H1 (cell line): Measurements from ENCODE around the gene DIP2C. TPM values are rescaled to one million over a fixed set of nuclear protein-coding genes. Genes with fewer than 3 reads are reported as not detected.

Experiments
- CTCF ChIA-PET: fragments of 300-600 bp; sonication (Branson Sonifier 250); formaldehyde crosslinking; loops from one replicate; lab custom pipeline; 2021; ENCODE audit not compliant: partially characterized antibody; lab: Charles Lee
- POLR2A ChIA-PET: fragments of 300-600 bp; sonication (Branson Sonifier 250); formaldehyde crosslinking; loops from one replicate; lab custom pipeline; 2021; ENCODE audit warnings: inconsistent platforms; ENCODE audit not compliant: partially characterized antibody; lab: Charles Lee
- DNase-seq, 2 experiments: peaks; one replicate each; pipeline versions ENCODE4 v3.0.0 to v3.0.0-alpha.2; 2010 to 2022; ENCODE audit warnings: low spot score in 2 of 2, low read depth in 1 of 2, mixed read lengths in 1 of 2
- FAIRE-seq: peaks from 2 replicates; lab custom pipeline; 2011; peaks lifted over from hg19 to GRCh38; lab: Jason Lieb, UNC
- H2AFZ ChIP-seq: 2 replicates; pipeline ENCODE4 v1.8.1; 2012; ENCODE audit warnings: low read length, inconsistent platforms
- H2AK5ac ChIP-seq: 2 replicates; pipeline ENCODE4 v1.6.1; 2013; ENCODE audit warnings: low read depth, low read length
- H2BK120ac ChIP-seq: replicated peaks from 2 replicates; pipeline ENCODE3; 2013; ENCODE audit warnings: low read depth, low read length, inconsistent platforms
- H2BK12ac ChIP-seq: 2 replicates; pipeline ENCODE4 v1.6.1; 2013; ENCODE audit warnings: low read depth, low read length
- H2BK15ac ChIP-seq: 2 replicates; pipeline ENCODE4 v1.6.1; 2013; ENCODE audit warnings: low read length
- H2BK20ac ChIP-seq: 2 replicates; pipeline ENCODE4 v1.6.1; 2013; ENCODE audit warnings: low read length
- H2BK5ac ChIP-seq: 2 replicates; pipeline ENCODE4 v1.6.1; 2013; ENCODE audit warnings: low read depth, low read length
- H3K14ac ChIP-seq: 2 replicates; pipeline ENCODE4 v1.6.1; 2013; ENCODE audit warnings: inconsistent platforms; ENCODE audit not compliant: insufficient read length
- H3K18ac ChIP-seq: 2 replicates; pipeline ENCODE4 v1.6.1; 2013; ENCODE audit warnings: low read length; ENCODE audit errors: extremely low read depth
- H3K23ac ChIP-seq: 2 replicates; pipeline ENCODE4 v1.6.1; 2013; ENCODE audit warnings: inconsistent platforms; ENCODE audit not compliant: insufficient read length
- H3K23me2 ChIP-seq: 2 replicates; pipeline ENCODE4 v1.6.1; 2013; ENCODE audit warnings: low read depth, low read length
- H3K27ac ChIP-seq: 2 replicates; pipeline ENCODE4 v1.6.1; 2011; ENCODE audit warnings: low read depth, low read length, inconsistent platforms
- H3K27me3 ChIP-seq, 4 experiments: replicated peaks in 1 of 4; 1 replicate in 1 of 4; 2 replicates in 3 of 4; pipeline versions ENCODE4 v1.6.1 to v1.8.1; 2011 to 2013; ENCODE audit warnings: low read length in 3 of 4, mild to moderate bottlenecking in 3 of 4, inconsistent platforms in 2 of 4, mixed read lengths in 2 of 4, moderate library complexity in 1 of 4; ENCODE audit not compliant: control insufficient read depth in 3 of 4, insufficient read depth in 3 of 4; ENCODE audit errors: extremely low read depth in 1 of 4
- H3K36me3 ChIP-seq, 4 experiments: 2 replicates each; pipeline versions ENCODE4 v1.6.1 to v1.8.1; 2011 to 2013; ENCODE audit warnings: mild to moderate bottlenecking in 4 of 4, low read length in 3 of 4, moderate library complexity in 2 of 4, control low read depth in 1 of 4, inconsistent platforms in 1 of 4; ENCODE audit not compliant: insufficient read depth in 4 of 4, control insufficient read depth in 2 of 4
- H3K4ac ChIP-seq: replicated peaks from 2 replicates; pipeline ENCODE3; 2013; ENCODE audit warnings: low read length, low read depth, mixed read lengths, inconsistent platforms; ENCODE audit not compliant: insufficient read length
- H3K4me1 ChIP-seq, 4 experiments: replicated peaks in 1 of 4; 1 replicate in 1 of 4; 2 replicates in 3 of 4; pipeline versions ENCODE4 v1.6.1 to v1.8.1; 2011 to 2013; ENCODE audit warnings: low read length in 3 of 4, inconsistent platforms in 2 of 4, mixed read lengths in 1 of 4; ENCODE audit not compliant: insufficient read depth in 4 of 4, control insufficient read depth in 3 of 4
- H3K4me2 ChIP-seq, 2 experiments: 2 replicates each; pipeline versions ENCODE4 v1.6.1 to v1.8.1; 2011 to 2013; ENCODE audit warnings: low read depth in 2 of 2, low read length in 2 of 2, control low read depth in 1 of 2, inconsistent platforms in 1 of 2, mild to moderate bottlenecking in 1 of 2; ENCODE audit not compliant: insufficient read depth in 1 of 2
- H3K4me3 ChIP-seq, 4 experiments: fragments of 200-600, 300-600 bp in 1 of 4; sonication (generic), shearing (Covaris generic), sonication (Bioruptor Twin) in 1 of 4; 2 replicates each; pipeline versions ENCODE4 v1.5.1 to v1.8.1; 2011 to 2016; ENCODE audit warnings: low read length in 4 of 4, low read depth in 3 of 4, control low read depth in 2 of 4, inconsistent platforms in 2 of 4, mild to moderate bottlenecking in 2 of 4, mixed read lengths in 1 of 4, moderate library complexity in 1 of 4; ENCODE audit not compliant: insufficient read depth in 2 of 4; ENCODE audit errors: extremely low read depth in 1 of 4
- H3K56ac ChIP-seq: replicated peaks from 2 replicates; pipeline ENCODE3; 2013; ENCODE audit warnings: low read depth, mild to moderate bottlenecking, mixed read lengths, low read length, inconsistent platforms; ENCODE audit not compliant: insufficient read length
- H3K79me1 ChIP-seq: 2 replicates; pipeline ENCODE4 v1.6.1; 2013; ENCODE audit warnings: low read depth, low read length, control low read depth
- H3K79me2 ChIP-seq, 2 experiments: 2 replicates each; pipeline versions ENCODE4 v1.6.1 to v1.8.1; 2012 to 2013; ENCODE audit warnings: low read length in 2 of 2, mild to moderate bottlenecking in 2 of 2, inconsistent platforms in 1 of 2; ENCODE audit not compliant: insufficient read depth in 2 of 2, control insufficient read depth in 1 of 2
- H3K9ac ChIP-seq, 4 experiments: replicated peaks in 1 of 4; 1 replicate in 1 of 4; 2 replicates in 3 of 4; pipeline versions ENCODE4 v1.6.1 to v1.8.1; 2011 to 2013; ENCODE audit warnings: low read depth in 3 of 4, low read length in 3 of 4, control low read depth in 2 of 4, mild to moderate bottlenecking in 2 of 4, moderate library complexity in 2 of 4, inconsistent platforms in 1 of 4; ENCODE audit errors: extremely low read depth in 1 of 4
- H3K9me3 ChIP-seq, 2 experiments: 2 replicates each; pipeline versions ENCODE4 v1.6.1 to v1.8.1; 2012 to 2013; ENCODE audit warnings: mild to moderate bottlenecking in 2 of 2, moderate library complexity in 2 of 2, control low read depth in 1 of 2, inconsistent platforms in 1 of 2, low read depth in 1 of 2, low read length in 1 of 2, mixed read lengths in 1 of 2; ENCODE audit not compliant: insufficient read depth in 2 of 2
- H4K20me1 ChIP-seq, 2 experiments: replicated peaks in 1 of 2; 2 replicates each; pipeline versions ENCODE3 to v1.8.1; 2011 to 2013; ENCODE audit warnings: inconsistent platforms in 2 of 2, low read length in 2 of 2, mild to moderate bottlenecking in 1 of 2; ENCODE audit not compliant: insufficient read depth in 2 of 2, control insufficient read depth in 1 of 2
- H4K5ac ChIP-seq: 2 replicates; pipeline ENCODE4 v1.6.1; 2013; ENCODE audit warnings: low read length, low read depth, mixed read lengths, inconsistent platforms; ENCODE audit not compliant: insufficient read length
- H4K8ac ChIP-seq: 2 replicates; pipeline ENCODE4 v1.8.0; 2013; ENCODE audit warnings: mild to moderate bottlenecking, moderate library complexity, low read length, inconsistent platforms; ENCODE audit not compliant: insufficient read depth; ENCODE audit errors: extremely low read depth
- H4K91ac ChIP-seq: replicated peaks from 2 replicates; pipeline ENCODE3; 2013; ENCODE audit warnings: low read length, mixed read lengths, inconsistent platforms; ENCODE audit not compliant: insufficient read length
- CHD1 ChIP-seq: IDR thresholded peaks from 2 replicates; pipeline ENCODE4 v1.6.1; 2012; ENCODE audit warnings: low read depth, low read length, improper control_type of control experiment
- CHD2 ChIP-seq: IDR thresholded peaks from 2 replicates; pipeline ENCODE4 v1.6.1; 2012; ENCODE audit warnings: low read length, improper control_type of control experiment
- CTBP2 ChIP-seq: IDR thresholded peaks from 2 replicates; pipeline ENCODE4 v1.7.0; 2011; ENCODE audit warnings: borderline replicate concordance, mild to moderate bottlenecking, moderate library complexity, mixed read lengths, low read length; ENCODE audit not compliant: insufficient read depth, insufficient read length
- EP300 ChIP-seq, 2 experiments: IDR thresholded peaks; 1 replicate in 1 of 2; 2 replicates in 1 of 2; pipeline ENCODE4 v1.6.1; 2011 to 2012; ENCODE audit warnings: low read depth in 2 of 2, low read length in 2 of 2, mild to moderate bottlenecking in 2 of 2, borderline replicate concordance in 1 of 2, inconsistent platforms in 1 of 2, moderate library complexity in 1 of 2
- JUND ChIP-seq: IDR thresholded peaks from 2 replicates; pipeline ENCODE4 v1.6.1; 2011; ENCODE audit warnings: mild to moderate bottlenecking, improper control_type of control experiment, low read length
- NANOG ChIP-seq: IDR thresholded peaks from 2 replicates; pipeline ENCODE4 v1.6.1; 2011; ENCODE audit warnings: low read length, low read depth, mild to moderate bottlenecking, inconsistent platforms; ENCODE audit not compliant: insufficient read depth, poor library complexity, severe bottlenecking
- POU5F1 ChIP-seq: IDR thresholded peaks from 2 replicates; pipeline ENCODE4 v1.6.1; 2011; ENCODE audit warnings: low read depth, mild to moderate bottlenecking, low read length, moderate library complexity
- RFX5 ChIP-seq: IDR thresholded peaks from 2 replicates; pipeline ENCODE4 v1.6.1; 2011; ENCODE audit warnings: low read depth, low read length, improper control_type of control experiment, borderline replicate concordance
- RNF2 ChIP-seq: fragments of 200-900, 300-1000 bp; sonication (generic); IDR thresholded peaks from 2 replicates; pipeline ENCODE4 v1.7.1; 2016; ENCODE audit warnings: borderline replicate concordance, low read depth, mild to moderate bottlenecking, antibody characterized with exemption, low read length; ENCODE audit not compliant: poor library complexity, severe bottlenecking; ENCODE audit errors: missing control alignments
- SIX5 ChIP-seq: IDR thresholded peaks from 2 replicates; pipeline ENCODE4 v1.6.1; 2011; ENCODE audit warnings: mild to moderate bottlenecking, low read depth, low read length
- WGBS, 2 experiments: shearing (Covaris generic) in 1 of 2; methylation state at CpG; one replicate each; pipeline versions ENCODE4 v1.1.6 to v1.1.7; 2013 to 2015; ENCODE audit warnings: low lambda C conversion rate in 2 of 2, mixed read lengths in 2 of 2, inconsistent platforms in 1 of 2, low coverage in 1 of 2, missing lambda C conversion rate in 1 of 2; ENCODE audit not compliant: insufficient replicate concordance in 2 of 2, insufficient coverage in 1 of 2, insufficient read length in 1 of 2; ENCODE audit errors: extremely low coverage in 1 of 2, missing lambda C conversion rate in 1 of 2; 5-methylcytosine and 5-hydroxymethylcytosine counted together
- polyA plus RNA-seq, 7 experiments: library from polyadenylated mRNA; depleted of rRNA in 3 of 7; stranded (reverse) in 5 of 7; unstranded in 2 of 7; fragments of >200 nt in 5 of 7; fragments of 200-250 nt in 2 of 7; gene quantifications; 1 replicate in 5 of 7; 2 replicates in 1 of 7; 4 replicates in 1 of 7; pipeline versions ENCODE4 v1.2.1 to v1.2.3, GENCODE V29; 2011 to 2013; ENCODE audit warnings: missing spikeins in 2 of 7, mixed read lengths in 2 of 7
- total RNA-seq: library from RNA; stranded (reverse); fragmentation: NEBNext Ultra II Directional; extraction: Animal tissue kit (Norgen Biotek cat#: 25700); gene quantifications from 2 replicates; pipeline ENCODE4 v1.2.1, GENCODE V29; 2021
- TF ChIP-seq, protein P1 (sequence below): IDR thresholded peaks from 2 replicates; pipeline ENCODE4 v1.6.1; 2011; ENCODE audit warnings: low read depth, mild to moderate bottlenecking, low read length; ENCODE audit not compliant: insufficient read depth
- TF ChIP-seq, protein P2 (sequence below): IDR thresholded peaks from 2 replicates; pipeline ENCODE4 v1.6.1; 2012; ENCODE audit warnings: inconsistent platforms

The DIP2C gene
- total and polyA plus RNA-seq, 2 of the 8 experiments (the other 6 are each of a cell fraction or from before 2014, with no cell fraction given) = 3.8 to 9.3 TPM

GRCh38 chr10:679556-679955, 9.9 kb downstream of the DIP2C start:
- no peak overlapping the region for H3K23ac ChIP-seq
- no peak overlapping the region for H4K5ac ChIP-seq
- H2BK15ac ChIP-seq = no peak overlapping the region
- no peak overlapping the region for H3K9ac ChIP-seq
- H3K79me2 ChIP-seq = peaks cover 0 to 46% of the 10 kb centered on the region in 2 experiments; a peak in 2 of 4 replicates
- FAIRE-seq = no peak
- H2AK5ac ChIP-seq = no peak overlapping the region
- no peaks in the 10 kb centered on the region for H3K9me3 ChIP-seq
- no peak overlapping the region for H2BK20ac ChIP-seq
- WGBS, 2 experiments = 92% methylated on average over 13 of the region's 15 CpGs; no CpG with 5 or more reads in 1 of the 2 experiments
- no peak overlapping the region for H3K27ac ChIP-seq
- no peak overlapping the region for H3K56ac ChIP-seq
- no peaks in the 10 kb centered on the region for H3K23me2 ChIP-seq
- no peaks in the 10 kb centered on the region for H3K4me1 ChIP-seq
- ChIA-PET POLR2A (no interaction called here), CTCF (interaction anchor here (1.2 to 1.6 kb wide), 2 partner anchors 36 to 110 kb away, joined by 3 read pairs; no protein-coding TSS in a partner anchor)
- no peak overlapping the region for H2BK120ac ChIP-seq
- H2BK12ac ChIP-seq = no peak overlapping the region
- H2AFZ ChIP-seq = no peak overlapping the region
- no peaks in the 10 kb centered on the region for H3K36me3 ChIP-seq
- no peak for DNase-seq
- no peak overlapping the region for H4K8ac ChIP-seq
- no peak overlapping the region for H3K4me2 ChIP-seq
- no peaks in the 10 kb centered on the region; a peak in 1 of 7 replicates for H3K27me3 ChIP-seq
- H4K91ac ChIP-seq = no peak overlapping the region
- no peak overlapping the region for H3K14ac ChIP-seq
- H4K20me1 ChIP-seq = peaks cover 8 to 21% of the 10 kb centered on the region in 2 experiments
- no peak overlapping the region for H2BK5ac ChIP-seq
- H3K18ac ChIP-seq = no peak overlapping the region
- H3K79me1 ChIP-seq = peaks cover 16% of the 10 kb centered on the region
- no peak overlapping the region for H3K4me3 ChIP-seq
- H3K4ac ChIP-seq = no peak overlapping the region
- no peak for TF ChIP-seq SIX5
- TF ChIP-seq, protein P1, sequence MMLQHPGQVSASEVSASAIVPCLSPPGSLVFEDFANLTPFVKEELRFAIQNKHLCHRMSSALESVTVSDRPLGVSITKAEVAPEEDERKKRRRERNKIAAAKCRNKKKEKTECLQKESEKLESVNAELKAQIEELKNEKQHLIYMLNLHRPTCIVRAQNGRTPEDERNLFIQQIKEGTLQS = no peak
- TF ChIP-seq RNF2 = no peak
- no peak for TF ChIP-seq JUND
- TF ChIP-seq POU5F1 = no peak
- no peak for TF ChIP-seq CHD2
- TF ChIP-seq CTBP2 = no peak
- no peak for TF ChIP-seq CHD1
- TF ChIP-seq RFX5 = no peak
- TF ChIP-seq EP300 (IDR thresholded peaks at IDR 0.05; ENCODE audit: borderline replicate concordance in 1 of 2, low read depth in 2 of 2, low read length in 2 of 2) = no peak
- TF ChIP-seq NANOG = no peak
- TF ChIP-seq, protein P2, sequence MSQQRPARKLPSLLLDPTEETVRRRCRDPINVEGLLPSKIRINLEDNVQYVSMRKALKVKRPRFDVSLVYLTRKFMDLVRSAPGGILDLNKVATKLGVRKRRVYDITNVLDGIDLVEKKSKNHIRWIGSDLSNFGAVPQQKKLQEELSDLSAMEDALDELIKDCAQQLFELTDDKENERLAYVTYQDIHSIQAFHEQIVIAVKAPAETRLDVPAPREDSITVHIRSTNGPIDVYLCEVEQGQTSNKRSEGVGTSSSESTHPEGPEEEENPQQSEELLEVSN = no peak
